Activated T-helper 17 cell treated with anti-CD3 and anti-CD28 coated beads, Interleukin-2, amount 50 U/mL, for 72 hours (primary cell): ENCODE data around the gene TBX3. TPM values are rescaled to one million over a fixed set of nuclear protein-coding genes. Genes with fewer than 3 reads are reported as not detected.

Source experiments
- ATAC-seq: fragments of 150-1000 bp; cut with Tn5 transposase; replicated peaks from 2 replicates; pipeline ENCODE4 v1.10.0; 2021; ENCODE audit warnings: mild to moderate bottlenecking, moderate library complexity
- H3K27ac Mint-ChIP-seq: one replicate; pipeline ENCODE4 v1.8.0; 2022; ENCODE audit warnings: mixed read lengths
- H3K27me3 Mint-ChIP-seq: one replicate; pipeline ENCODE4 v1.8.0; 2022; ENCODE audit warnings: mixed read lengths
- H3K36me3 Mint-ChIP-seq: one replicate; pipeline ENCODE4 v1.8.0; 2022; ENCODE audit warnings: low read depth, mild to moderate bottlenecking, mixed read lengths
- H3K4me1 Mint-ChIP-seq: one replicate; pipeline ENCODE4 v1.8.0; 2022; ENCODE audit warnings: mixed read lengths
- H3K4me3 Mint-ChIP-seq: one replicate; pipeline ENCODE4 v1.8.0; 2022; ENCODE audit warnings: mild to moderate bottlenecking, mixed read lengths
- H3K9me3 Mint-ChIP-seq: one replicate; pipeline ENCODE4 v1.8.0; 2022; ENCODE audit warnings: mixed read lengths
- total RNA-seq, 2 donors: library from RNA; stranded (reverse); gene quantifications; one replicate each; pipeline ENCODE4 v1.2.3, GENCODE V29; 2022

TBX3 gene
- total RNA-seq, 2 donors from 2014 or later = not detected

DNA sequence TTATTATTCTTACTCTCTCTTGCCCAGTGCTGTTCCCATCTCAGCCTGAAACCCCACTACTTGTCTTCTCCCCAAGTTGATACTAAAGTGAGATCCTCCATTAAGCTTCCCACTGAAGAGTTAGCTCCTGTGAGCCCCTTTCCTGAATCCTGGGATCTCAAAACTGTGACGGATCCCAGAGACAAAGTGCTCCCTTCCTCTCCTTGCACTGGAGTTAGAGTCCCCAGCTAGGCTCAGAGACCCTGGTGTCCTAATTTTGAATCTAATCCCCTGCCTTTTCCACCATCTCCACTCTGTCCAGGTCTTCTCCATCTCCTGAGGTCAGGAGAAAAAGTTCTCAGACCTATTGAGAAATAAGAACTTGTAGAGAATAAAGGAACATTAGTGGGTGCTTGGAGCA, 17.6 kb upstream of the TBX3 start:
- H3K27me3 Mint-ChIP-seq = peaks cover 57% of the 10 kb centered on the region
- no peaks in the 10 kb centered on the region for H3K36me3 Mint-ChIP-seq
- ATAC-seq = no peak
- no peaks in the 10 kb centered on the region for H3K9me3 Mint-ChIP-seq
- no peak overlapping the region for H3K4me3 Mint-ChIP-seq
- H3K4me1 Mint-ChIP-seq = no peaks in the 10 kb centered on the region
- no peak overlapping the region for H3K27ac Mint-ChIP-seq

DNA sequence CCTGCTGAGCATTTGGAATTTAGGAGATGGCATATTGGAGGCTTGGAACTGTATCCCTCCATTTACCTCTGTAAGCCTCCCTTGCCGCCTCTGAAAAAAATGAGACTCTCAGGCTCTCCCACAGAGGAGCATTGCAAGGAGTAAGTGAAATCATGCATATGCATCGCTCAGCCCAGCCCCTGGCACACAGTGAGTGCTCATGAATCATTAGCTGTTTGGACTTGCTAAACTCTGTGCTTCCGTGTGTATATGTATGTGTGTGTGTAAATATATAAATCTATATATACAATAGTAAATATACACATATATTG, 17.1 kb upstream of the TBX3 start:
- Mint-ChIP-seq H3K4me1 (no peaks in the 10 kb centered on the region), H3K4me3 (no peak overlapping the region), H3K9me3 (no peaks in the 10 kb centered on the region), H3K36me3 (no peaks in the 10 kb centered on the region), H3K27ac (no peak overlapping the region), H3K27me3 (peaks cover 62% of the 10 kb centered on the region)
- no peak for ATAC-seq

DNA sequence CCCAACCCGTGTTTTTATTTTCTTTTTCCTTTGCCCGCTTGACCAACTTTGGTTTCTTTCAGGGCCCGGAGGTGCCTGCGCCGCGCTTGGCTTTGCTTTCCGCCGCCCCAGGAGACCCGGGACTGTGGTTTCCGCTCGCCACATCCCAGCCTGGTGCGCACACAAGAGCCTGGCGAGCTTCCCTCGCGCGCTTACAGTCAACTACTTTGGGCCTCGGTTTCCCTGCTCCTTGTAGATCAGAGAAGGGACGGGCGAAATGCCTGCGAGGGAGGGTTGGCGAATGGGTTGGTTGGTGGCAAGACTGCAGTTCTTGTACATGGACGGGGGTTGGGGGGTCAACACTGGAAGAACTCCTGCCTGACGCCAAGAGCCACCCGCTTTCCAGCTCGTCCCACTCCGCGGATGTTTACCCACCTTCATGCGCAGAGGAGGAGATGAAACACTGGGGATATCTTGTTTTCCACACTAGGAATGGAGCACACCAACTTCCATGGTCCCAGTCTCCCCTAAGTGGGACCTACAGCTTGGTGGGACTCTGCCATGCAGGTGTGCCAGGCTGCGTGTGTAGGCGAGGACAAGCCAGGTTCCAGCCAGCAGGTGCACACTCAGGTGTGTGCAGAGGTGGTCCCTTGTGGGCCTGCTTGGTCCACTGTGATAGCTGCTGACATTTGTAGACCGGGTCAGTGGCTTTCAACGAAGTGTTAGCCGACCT, 16.6 kb upstream of the TBX3 start:
- Mint-ChIP-seq H3K4me1 (no peaks in the 10 kb centered on the region), H3K36me3 (no peaks in the 10 kb centered on the region), H3K9me3 (no peaks in the 10 kb centered on the region), H3K4me3 (no peak overlapping the region), H3K27ac (no peak overlapping the region), H3K27me3 (peaks cover 67% of the 10 kb centered on the region)
- no peak for ATAC-seq

DNA sequence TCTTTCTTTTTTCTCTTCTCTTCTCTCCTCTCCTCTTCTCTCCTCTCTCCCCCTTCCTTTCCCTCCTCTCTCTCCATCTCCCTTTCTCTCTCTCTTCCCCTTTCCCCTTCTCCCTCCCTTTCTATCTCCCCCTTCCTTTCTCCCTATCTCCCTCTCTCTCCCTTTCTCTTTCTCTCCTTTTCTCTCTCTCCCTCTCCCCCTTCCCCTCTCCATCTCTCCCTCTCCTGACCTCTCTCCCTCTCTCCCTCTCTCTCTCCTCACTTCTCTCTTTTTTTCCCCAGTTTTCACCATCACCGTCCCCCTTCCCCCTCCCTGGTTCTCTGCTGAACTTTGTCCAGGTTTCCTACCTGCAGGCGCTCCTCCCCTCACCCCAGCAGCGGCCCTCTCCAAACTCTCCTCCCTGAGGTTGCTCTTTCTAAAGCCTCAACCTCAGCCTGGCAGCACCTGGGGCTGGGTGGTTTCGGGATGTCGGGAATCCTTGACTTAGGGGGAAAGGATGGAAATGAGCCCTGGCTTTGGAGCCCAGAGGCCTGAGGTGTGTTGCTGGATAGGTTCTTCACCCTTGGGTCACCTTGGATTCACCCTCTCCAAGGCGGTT, 14.7 kb upstream of the TBX3 start:
- no peak overlapping the region for H3K27ac Mint-ChIP-seq
- H3K36me3 Mint-ChIP-seq = no peaks in the 10 kb centered on the region
- no peak overlapping the region for H3K4me3 Mint-ChIP-seq
- H3K9me3 Mint-ChIP-seq = no peaks in the 10 kb centered on the region
- no peaks in the 10 kb centered on the region for H3K4me1 Mint-ChIP-seq
- H3K27me3 Mint-ChIP-seq = peaks cover 81% of the 10 kb centered on the region
- no peak for ATAC-seq

DNA sequence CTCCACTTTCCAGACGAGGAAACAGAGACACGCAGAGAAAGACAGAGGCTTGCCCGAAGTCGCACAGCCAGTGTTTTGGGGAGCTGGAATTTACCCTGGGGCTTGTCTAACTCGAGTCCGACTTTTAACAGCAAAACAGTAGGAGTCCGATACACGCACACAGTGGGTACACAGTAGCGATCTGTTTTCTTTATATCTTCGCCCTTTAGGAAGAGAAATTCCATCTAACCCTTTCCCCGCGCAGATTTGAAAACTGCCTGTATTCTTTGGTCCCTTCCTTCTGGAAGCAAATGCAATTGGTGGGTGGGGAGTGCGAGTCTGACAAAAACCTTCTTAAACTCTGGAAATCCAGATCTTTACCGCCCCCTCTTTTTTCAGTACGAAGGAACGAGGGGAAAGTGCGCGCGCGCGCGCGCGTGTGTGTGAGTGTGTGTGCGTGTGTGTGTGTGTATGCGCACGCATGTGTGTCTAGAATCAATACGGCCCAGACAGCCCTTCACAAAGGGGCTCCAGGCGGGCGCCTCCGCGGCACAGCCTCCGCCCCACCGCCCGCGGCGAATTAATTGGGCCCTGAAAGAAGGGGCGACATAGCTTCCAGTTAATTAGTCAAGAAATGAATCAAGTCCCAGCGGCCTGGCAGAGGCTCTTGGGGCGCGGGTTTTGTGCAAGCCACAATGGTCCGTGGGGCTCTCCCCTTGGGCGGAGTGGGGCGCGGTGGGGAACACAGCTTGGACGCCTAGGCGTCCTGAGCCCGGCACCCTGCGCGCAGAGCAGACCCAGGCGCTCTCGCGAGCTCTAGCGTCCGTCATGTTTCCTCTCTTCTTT, 14.0 kb upstream of the TBX3 start:
- H3K9me3 Mint-ChIP-seq = no peaks in the 10 kb centered on the region
- peaks cover 83% of the 10 kb centered on the region for H3K27me3 Mint-ChIP-seq
- no peaks in the 10 kb centered on the region for H3K36me3 Mint-ChIP-seq
- H3K27ac Mint-ChIP-seq = no peak overlapping the region
- no peaks in the 10 kb centered on the region for H3K4me1 Mint-ChIP-seq
- H3K4me3 Mint-ChIP-seq = no peak overlapping the region
- no peak for ATAC-seq

DNA sequence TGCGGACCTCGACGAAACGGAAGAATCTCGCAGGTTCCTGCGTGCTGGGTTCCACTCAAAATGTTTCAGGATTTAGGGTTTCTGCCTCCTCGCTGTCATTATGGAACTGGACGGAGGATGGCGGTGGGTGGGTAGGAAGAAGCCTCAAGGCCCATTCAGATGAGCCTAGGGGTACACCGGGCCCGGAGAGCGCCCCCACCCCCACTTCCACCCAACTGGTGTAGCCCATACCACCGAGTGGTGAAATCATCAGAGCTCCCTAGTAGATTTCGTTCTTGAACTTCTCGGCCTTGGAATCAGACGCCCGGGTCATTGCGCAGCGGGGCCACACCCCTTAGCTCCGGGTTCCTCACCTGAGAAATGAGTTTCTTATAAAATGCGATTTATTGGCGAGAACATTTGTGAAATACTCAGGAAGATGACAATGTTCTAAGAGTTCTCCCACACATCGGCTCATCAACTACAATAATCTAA, 13.3 kb upstream of the TBX3 start:
- Mint-ChIP-seq H3K27ac (no peak overlapping the region), H3K9me3 (no peaks in the 10 kb centered on the region), H3K4me3 (no peak overlapping the region), H3K4me1 (no peaks in the 10 kb centered on the region), H3K36me3 (no peaks in the 10 kb centered on the region), H3K27me3 (peaks cover 81% of the 10 kb centered on the region)
- ATAC-seq = no peak

DNA sequence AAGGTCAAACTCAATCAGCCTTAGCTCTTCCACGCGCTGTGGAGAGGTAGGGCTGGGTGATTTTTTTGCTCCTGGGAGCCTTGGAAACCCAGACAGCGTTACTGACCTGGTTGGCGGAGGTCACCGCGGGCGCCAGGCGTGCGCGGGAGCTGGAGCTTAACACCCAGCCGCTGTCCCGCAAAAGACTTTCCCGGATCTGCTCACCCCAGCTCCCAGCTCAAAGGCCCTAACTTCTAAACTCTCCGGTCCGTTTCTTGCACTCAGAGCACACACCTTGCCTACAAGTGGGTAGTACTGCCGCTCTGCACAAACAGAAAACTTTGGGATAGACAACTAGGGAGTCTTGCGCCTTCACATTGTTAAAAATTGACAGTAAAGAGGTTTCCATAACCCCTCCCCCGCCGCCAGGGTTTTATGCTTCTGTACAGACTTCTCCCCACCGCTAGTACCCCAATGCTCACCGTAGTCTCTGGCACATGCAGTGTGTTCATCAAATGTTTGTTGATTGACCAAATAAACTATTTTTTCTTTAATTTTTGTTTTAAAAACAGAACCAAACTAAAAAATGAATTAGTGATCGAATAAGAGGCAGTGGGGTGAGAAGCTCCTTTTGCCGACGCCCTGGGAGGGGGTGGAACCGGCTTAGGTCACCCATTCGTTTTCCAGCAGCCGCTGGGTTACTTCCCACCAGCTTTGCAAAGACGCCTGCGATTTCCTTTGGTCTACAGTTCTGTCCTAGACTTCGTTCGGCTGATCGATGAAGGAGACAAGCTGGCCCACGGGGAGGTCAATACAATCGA, 12.7 kb upstream of the TBX3 start:
- H3K4me3 Mint-ChIP-seq = no peak overlapping the region

DNA sequence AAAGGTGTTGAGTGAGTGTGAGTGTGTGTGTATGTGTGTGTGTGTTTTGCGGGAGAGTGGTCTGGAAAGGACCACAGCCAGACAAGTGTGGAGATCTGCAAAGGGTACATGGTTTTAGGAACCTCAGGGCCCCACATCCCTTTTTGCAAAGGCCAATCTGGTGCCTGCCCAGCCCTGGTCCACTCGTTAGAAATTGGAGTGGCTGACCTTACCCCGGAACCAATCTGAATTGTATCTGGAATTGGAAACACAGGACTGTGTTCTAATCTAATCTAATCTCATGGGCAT, 11.3 kb upstream of the TBX3 start:
- no peak overlapping the region for H3K4me3 Mint-ChIP-seq
- H3K27me3 Mint-ChIP-seq = peaks cover 76% of the 10 kb centered on the region
- ATAC-seq = no peak
- no peaks in the 10 kb centered on the region for H3K36me3 Mint-ChIP-seq
- H3K4me1 Mint-ChIP-seq = no peaks in the 10 kb centered on the region
- no peak overlapping the region for H3K27ac Mint-ChIP-seq
- H3K9me3 Mint-ChIP-seq = no peaks in the 10 kb centered on the region

More for the DNA sequence above, 12.7 kb upstream of the TBX3 start:
- no peak for ATAC-seq
- Mint-ChIP-seq H3K9me3 (no peaks in the 10 kb centered on the region), H3K4me1 (no peaks in the 10 kb centered on the region), H3K27ac (no peak overlapping the region), H3K36me3 (no peaks in the 10 kb centered on the region), H3K27me3 (peaks cover 76% of the 10 kb centered on the region)

DNA sequence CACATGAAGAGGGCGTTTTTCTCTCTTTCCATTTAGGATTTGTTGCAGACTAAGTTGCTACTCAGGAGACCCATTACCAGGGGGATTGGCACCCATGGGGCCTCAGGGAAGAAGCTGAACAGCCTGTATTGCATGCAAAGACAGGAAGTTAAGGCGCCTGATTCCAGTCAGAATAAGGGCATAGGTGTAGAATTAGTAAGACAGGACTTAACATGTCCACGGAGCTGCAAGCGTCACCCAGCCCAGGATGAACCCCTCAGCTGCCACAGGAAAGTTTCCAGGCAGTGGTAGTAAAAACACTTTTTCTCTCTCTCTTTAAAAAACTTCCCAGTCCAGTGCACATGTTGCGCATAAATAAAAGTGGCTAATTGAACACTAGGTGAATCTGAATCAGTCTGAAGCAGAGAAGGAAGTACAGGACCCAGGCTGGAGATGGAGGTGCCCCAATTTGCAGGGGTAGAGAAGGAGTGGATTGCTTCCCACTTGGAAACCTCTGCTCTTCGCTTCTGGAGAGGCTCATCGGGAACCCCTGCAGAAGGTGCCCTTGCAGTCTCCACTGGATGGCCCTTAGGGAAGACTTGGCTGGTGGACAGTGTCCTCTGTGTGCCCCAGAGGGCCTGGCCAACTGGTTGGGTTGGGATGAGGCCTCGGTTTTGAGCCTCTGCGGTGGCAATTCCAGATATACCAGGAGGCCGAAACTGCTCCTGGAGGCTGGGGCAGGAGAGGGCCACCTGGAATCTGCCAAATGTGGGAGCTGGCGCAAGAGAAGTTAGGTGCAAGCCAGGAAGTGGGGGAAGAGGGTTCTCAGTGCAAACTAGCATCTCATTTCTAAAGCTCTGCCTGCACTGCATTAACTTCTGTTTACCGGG, 10.7 kb upstream of the TBX3 start:
- H3K4me1 Mint-ChIP-seq = no peaks in the 10 kb centered on the region
- H3K4me3 Mint-ChIP-seq = no peak overlapping the region
- no peak overlapping the region for H3K27ac Mint-ChIP-seq
- peaks cover 76% of the 10 kb centered on the region for H3K27me3 Mint-ChIP-seq
- no peak for ATAC-seq
- no peaks in the 10 kb centered on the region for H3K36me3 Mint-ChIP-seq
- H3K9me3 Mint-ChIP-seq = no peaks in the 10 kb centered on the region

DNA sequence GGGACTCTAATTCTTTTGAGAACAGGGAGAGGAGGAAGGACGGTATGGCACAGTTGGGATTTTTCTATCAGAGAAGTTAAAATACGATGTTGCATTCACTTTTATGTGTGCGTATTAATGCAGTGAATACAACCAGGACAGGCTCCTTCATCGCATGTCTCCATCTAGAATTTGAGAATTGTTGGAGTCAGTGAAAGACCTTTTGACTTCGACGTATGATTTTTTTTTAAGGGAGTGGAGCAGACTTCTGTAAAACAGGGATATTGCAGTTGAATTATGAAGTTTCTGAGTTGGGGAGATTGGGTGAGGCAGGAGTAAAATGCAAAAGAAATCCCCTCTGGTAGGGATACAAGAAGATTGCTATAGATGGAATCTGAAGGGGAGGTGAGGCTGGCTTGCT, 9.6 kb upstream of the TBX3 start:
- H3K9me3 Mint-ChIP-seq = no peaks in the 10 kb centered on the region
- H3K4me1 Mint-ChIP-seq = no peaks in the 10 kb centered on the region
- ATAC-seq = no peak
- no peak overlapping the region for H3K27ac Mint-ChIP-seq
- H3K36me3 Mint-ChIP-seq = no peaks in the 10 kb centered on the region
- H3K27me3 Mint-ChIP-seq = peaks cover 80% of the 10 kb centered on the region
- no peak overlapping the region for H3K4me3 Mint-ChIP-seq

DNA sequence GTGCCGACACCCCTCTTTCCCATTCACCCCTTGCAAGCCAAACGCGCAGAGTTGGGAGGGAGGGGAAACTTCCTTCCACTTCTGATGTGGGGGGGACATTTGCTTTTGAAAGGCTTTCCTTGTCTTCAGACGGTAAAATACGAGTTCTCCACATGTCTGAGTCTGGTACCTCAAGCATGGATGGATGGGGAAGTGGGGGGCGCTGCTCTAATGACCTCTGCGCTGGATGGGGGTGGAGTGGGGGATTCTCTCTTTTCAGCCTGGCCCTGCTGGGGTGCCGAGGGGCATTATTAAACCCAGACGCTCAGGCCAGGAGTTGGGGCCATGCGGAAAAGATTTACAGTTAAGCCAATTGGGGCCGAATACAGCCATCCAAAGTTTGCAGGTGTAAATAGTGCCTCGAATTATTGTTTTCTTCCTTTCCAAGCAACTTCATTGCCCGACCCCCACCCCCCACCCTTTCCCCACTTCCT, 9.1 kb upstream of the TBX3 start:
- Mint-ChIP-seq H3K36me3 (no peaks in the 10 kb centered on the region), H3K27me3 (peaks cover 82% of the 10 kb centered on the region), H3K9me3 (no peaks in the 10 kb centered on the region), H3K4me3 (no peak overlapping the region), H3K27ac (no peak overlapping the region), H3K4me1 (no peaks in the 10 kb centered on the region)
- no peak for ATAC-seq

DNA sequence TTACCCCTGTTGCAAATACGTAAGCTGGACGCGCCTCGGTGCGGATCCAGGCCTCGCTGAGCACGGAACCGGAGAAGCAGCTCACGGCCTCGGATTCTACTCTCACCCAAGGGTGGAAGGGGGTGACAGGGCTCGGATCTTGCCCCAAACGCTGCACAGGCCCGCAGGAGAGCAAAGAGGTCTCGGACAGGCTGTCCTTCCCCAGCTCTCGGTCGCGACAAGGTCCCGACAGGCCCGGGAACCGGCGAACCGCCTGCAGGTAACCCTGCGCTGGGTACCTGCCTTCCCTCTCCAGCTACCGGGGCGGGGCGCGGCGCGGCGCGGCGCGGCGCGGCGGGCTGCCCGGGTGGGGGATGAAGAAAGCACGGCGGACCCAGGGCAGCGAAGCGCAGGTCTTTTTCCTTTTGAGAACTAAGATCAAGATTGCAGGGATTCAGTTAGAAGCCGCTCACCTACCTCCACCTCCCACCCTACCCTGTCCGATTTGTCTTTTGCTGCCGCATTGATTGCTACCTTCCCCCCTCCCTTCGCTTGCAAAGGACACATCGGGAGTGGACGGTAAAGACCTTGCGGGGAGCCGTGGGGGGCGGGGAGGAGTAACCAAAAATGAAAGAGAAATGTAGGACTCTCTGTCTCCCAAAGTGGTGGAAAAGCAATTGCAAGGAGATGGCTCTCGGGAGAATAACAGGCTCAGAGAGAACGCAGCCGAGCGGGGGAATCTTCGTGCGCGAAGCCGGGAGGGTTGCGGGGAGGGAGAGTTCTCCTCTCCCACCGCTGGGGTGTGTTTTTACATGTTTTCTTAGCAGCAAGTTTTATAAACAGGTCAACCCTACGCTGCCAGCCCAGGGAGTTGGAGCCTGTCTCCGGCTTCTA, 8.4 kb upstream of the TBX3 start:
- Mint-ChIP-seq H3K4me1 (no peaks in the 10 kb centered on the region), H3K9me3 (no peaks in the 10 kb centered on the region), H3K27ac (no peak overlapping the region), H3K36me3 (no peaks in the 10 kb centered on the region), H3K27me3 (peaks cover 79% of the 10 kb centered on the region), H3K4me3 (no peak overlapping the region)
- ATAC-seq = no peak

DNA sequence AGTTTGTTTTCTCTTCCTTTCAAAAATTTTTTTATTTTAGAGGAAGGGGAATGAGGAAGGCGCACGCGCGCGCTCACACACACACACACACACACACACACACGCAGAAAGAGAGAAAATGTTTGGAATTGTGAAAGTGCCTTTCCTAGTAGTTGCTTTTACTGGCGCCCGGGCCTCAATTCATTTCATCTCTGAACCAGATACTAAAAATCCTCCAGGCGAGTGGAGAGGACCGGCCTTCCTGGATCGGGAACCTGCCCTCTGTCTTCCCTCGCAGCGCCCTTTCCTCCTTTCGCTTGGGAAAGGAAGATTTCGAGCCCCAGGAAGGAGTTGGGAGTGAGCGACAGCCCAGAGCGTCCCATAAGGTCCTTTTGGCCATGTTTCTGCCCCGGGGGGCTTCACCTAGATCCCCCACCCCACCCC, 7.8 kb upstream of the TBX3 start:
- H3K27ac Mint-ChIP-seq = no peak overlapping the region
- peaks cover 79% of the 10 kb centered on the region for H3K27me3 Mint-ChIP-seq
- peaks cover under 1% of the 10 kb centered on the region for H3K9me3 Mint-ChIP-seq
- H3K36me3 Mint-ChIP-seq = peaks cover 5% of the 10 kb centered on the region
- H3K4me3 Mint-ChIP-seq = no peak overlapping the region
- ATAC-seq = no peak
- peaks cover 2% of the 10 kb centered on the region for H3K4me1 Mint-ChIP-seq
